ENCODE measurements around the gene BIRC2.

DNA sequence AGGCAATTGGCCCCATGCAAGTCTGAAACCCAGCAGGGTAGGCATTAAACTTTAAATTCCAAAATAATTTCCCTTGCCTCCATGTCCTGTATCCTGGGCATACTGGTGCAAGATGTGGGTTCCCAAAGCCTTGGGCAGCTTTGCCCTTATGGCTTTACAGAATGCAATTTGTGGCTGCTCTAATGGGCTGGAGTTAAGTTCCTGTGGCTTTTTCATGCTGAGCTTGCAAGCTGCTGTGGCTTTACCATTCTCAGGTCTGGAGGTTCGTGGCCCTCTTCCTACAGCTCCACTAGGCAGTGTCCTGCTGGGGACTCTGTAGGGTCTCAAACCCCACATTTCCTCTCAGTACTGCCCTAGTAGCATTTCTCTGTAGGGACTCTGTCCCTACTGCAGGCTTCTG is 44.8 kb upstream of the BIRC2 start:
- TF ChIP-seq, protein P1, sequence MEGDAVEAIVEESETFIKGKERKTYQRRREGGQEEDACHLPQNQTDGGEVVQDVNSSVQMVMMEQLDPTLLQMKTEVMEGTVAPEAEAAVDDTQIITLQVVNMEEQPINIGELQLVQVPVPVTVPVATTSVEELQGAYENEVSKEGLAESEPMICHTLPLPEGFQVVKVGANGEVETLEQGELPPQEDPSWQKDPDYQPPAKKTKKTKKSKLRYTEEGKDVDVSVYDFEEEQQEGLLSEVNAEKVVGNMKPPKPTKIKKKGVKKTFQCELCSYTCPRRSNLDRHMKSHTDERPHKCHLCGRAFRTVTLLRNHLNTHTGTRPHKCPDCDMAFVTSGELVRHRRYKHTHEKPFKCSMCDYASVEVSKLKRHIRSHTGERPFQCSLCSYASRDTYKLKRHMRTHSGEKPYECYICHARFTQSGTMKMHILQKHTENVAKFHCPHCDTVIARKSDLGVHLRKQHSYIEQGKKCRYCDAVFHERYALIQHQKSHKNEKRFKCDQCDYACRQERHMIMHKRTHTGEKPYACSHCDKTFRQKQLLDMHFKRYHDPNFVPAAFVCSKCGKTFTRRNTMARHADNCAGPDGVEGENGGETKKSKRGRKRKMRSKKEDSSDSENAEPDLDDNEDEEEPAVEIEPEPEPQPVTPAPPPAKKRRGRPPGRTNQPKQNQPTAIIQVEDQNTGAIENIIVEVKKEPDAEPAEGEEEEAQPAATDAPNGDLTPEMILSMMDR (IDR thresholded peaks at IDR 0.05), result no peak
- TF ChIP-seq POLR2A (IDR thresholded peaks at IDR 0.05), result no peak
